ENCODE data around the gene XAGE2.

XAGE2 gene

DNA sequence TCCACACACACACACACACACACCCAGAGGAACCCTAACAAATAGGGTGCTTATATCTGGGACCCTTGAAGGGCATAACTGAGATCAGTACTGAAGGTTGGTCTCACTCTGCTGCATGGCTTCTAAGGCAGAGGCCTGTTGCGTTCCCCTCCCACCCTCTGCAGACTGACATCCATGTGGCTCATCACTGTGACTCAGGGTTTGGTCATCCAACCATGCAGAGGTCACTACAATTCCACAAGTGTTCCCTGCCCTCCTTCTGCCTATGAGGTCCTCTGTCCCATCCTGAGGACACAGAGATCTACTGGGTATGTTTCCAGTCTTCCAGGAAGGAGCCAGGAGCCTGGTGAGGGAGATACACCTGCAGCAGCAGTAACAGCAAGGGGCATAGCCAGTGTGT, 55.8 kb downstream of the XAGE2 start:
- no peak for DNase-seq (ENCODE audit: low read depth)
